IMR-90 (cell line): ENCODE results near the gene METTL1. TPM values are rescaled to one million over a fixed set of nuclear protein-coding genes. Genes with fewer than 3 reads are reported as not detected.

Experiments
- ATAC-seq: fragments of 200-7000 bp; cut with Tn5 transposase; 2 replicates; pipeline ENCODE4 v1.9.1; 2020; ENCODE audit warnings: low read depth, mild to moderate bottlenecking, moderate library complexity
- BruUV-seq: library from RNA; stranded (reverse); fragments of 400-500 nt; replicated peaks from 2 replicates; lab custom pipeline; 2021; lab: Mats Ljungman, UMichigan
- CTCF ChIA-PET: fragments of 300-600 bp; formaldehyde crosslinking; extraction: SDS; loops from one replicate; lab custom pipeline; 2021; ENCODE audit warnings: antibody characterized with exemption; lab: Yijun Ruan, JAX
- POLR2A ChIA-PET: fragments of 300-600 bp; sonication (Branson Sonifier 250); formaldehyde crosslinking; loops from one replicate; lab custom pipeline; 2022; ENCODE audit warnings: antibody characterized with exemption; ENCODE audit not compliant: unreplicated experiment; lab: Charles Lee
- DNase-seq: peaks from one replicate; pipeline ENCODE4 v3.0.0; 2013
- H2AFZ ChIP-seq: replicated peaks from 2 replicates; pipeline ENCODE3; 2013; ENCODE audit warnings: low read length, mild to moderate bottlenecking; ENCODE audit not compliant: poor library complexity
- H2AK5ac ChIP-seq: 2 replicates; pipeline ENCODE4 v1.6.1; 2013; ENCODE audit warnings: low read depth, low read length, inconsistent platforms
- H2AK9ac ChIP-seq: replicated peaks from 2 replicates; pipeline ENCODE3; 2013; ENCODE audit warnings: mild to moderate bottlenecking, low read depth, low read length, moderate library complexity; ENCODE audit not compliant: poor library complexity
- H2BK120ac ChIP-seq: 2 replicates; pipeline ENCODE4 v1.6.1; 2013; ENCODE audit warnings: low read depth, low read length, inconsistent platforms
- H2BK15ac ChIP-seq: 3 replicates; pipeline ENCODE4 v1.6.1; 2013; ENCODE audit warnings: low read depth, low read length, inconsistent platforms
- H2BK20ac ChIP-seq: 2 replicates; pipeline ENCODE4 v1.6.1; 2013; ENCODE audit warnings: low read depth, mild to moderate bottlenecking, inconsistent platforms, low read length, moderate library complexity
- H2BK5ac ChIP-seq: 2 replicates; pipeline ENCODE4 v1.6.1; 2013; ENCODE audit warnings: mild to moderate bottlenecking, low read depth, low read length, inconsistent platforms; ENCODE audit not compliant: poor library complexity, severe bottlenecking
- H3K14ac ChIP-seq: replicated peaks from 2 replicates; pipeline ENCODE4 v1.6.1; 2013; ENCODE audit warnings: low read depth, low read length, inconsistent platforms
- H3K18ac ChIP-seq: 2 replicates; pipeline ENCODE4 v1.6.1; 2013; ENCODE audit warnings: low read depth, low read length, control low read depth
- H3K23ac ChIP-seq: 2 replicates; pipeline ENCODE4 v1.6.1; 2013; ENCODE audit warnings: low read depth, low read length, inconsistent platforms
- H3K27ac ChIP-seq: 2 replicates; pipeline ENCODE4 v1.5.1; 2013; ENCODE audit warnings: mild to moderate bottlenecking, control low read depth, low read length; ENCODE audit not compliant: insufficient read depth
- H3K27me3 ChIP-seq: 2 replicates; pipeline ENCODE4 v1.6.1; 2013; ENCODE audit warnings: low read length; ENCODE audit not compliant: control insufficient read depth, insufficient read depth
- H3K36me3 ChIP-seq: 2 replicates; pipeline ENCODE4 v1.6.1; 2013; ENCODE audit warnings: low read length, mixed read lengths; ENCODE audit not compliant: control insufficient read depth, insufficient read depth
- H3K4ac ChIP-seq: 2 replicates; pipeline ENCODE4 v1.6.1; 2013; ENCODE audit warnings: low read depth, low read length, inconsistent platforms
- H3K4me1 ChIP-seq: 2 replicates; pipeline ENCODE4 v1.6.1; 2013; ENCODE audit warnings: low read length, mixed read lengths; ENCODE audit not compliant: control insufficient read depth, insufficient read depth
- H3K4me2 ChIP-seq: 2 replicates; pipeline ENCODE4 v1.6.1; 2013; ENCODE audit warnings: low read depth, mild to moderate bottlenecking, control low read depth, low read length, moderate library complexity
- H3K4me3 ChIP-seq: 2 replicates; pipeline ENCODE4 v1.5.1; 2013; ENCODE audit warnings: low read depth, mild to moderate bottlenecking, control low read depth, low read length, moderate library complexity; ENCODE audit not compliant: insufficient read depth
- H3K56ac ChIP-seq: 2 replicates; pipeline ENCODE4 v1.6.1; 2013; ENCODE audit warnings: low read length, inconsistent platforms; ENCODE audit not compliant: insufficient read depth; ENCODE audit errors: extremely low read depth
- H3K79me1 ChIP-seq, 2 experiments: 2 replicates each; pipeline ENCODE4 v1.6.1; 2013; ENCODE audit warnings: low read length in 2 of 2, inconsistent platforms in 1 of 2, low read depth in 1 of 2
- H3K9ac ChIP-seq: 2 replicates; pipeline ENCODE4 v1.6.1; 2013; ENCODE audit warnings: low read depth, low read length, control low read depth
- H3K9me1 ChIP-seq: 2 replicates; pipeline ENCODE4 v1.6.1; 2013; ENCODE audit warnings: low read length, inconsistent platforms; ENCODE audit not compliant: insufficient read depth
- H3K9me3 ChIP-seq: 2 replicates; pipeline ENCODE4 v1.6.1; 2013; ENCODE audit warnings: low read length; ENCODE audit not compliant: control insufficient read depth, insufficient read depth
- H4K20me1 ChIP-seq: 2 replicates; pipeline ENCODE4 v1.6.1; 2013; ENCODE audit warnings: low read length, inconsistent platforms; ENCODE audit not compliant: insufficient read depth
- H4K5ac ChIP-seq: 2 replicates; pipeline ENCODE4 v1.6.1; 2013; ENCODE audit warnings: mild to moderate bottlenecking, low read depth, low read length, control low read depth
- H4K8ac ChIP-seq, 2 experiments: 2 replicates each; pipeline ENCODE4 v1.6.1; 2013; ENCODE audit warnings: low read depth in 2 of 2, low read length in 2 of 2, control low read depth in 1 of 2, inconsistent platforms in 1 of 2
- H4K91ac ChIP-seq: 2 replicates; pipeline ENCODE4 v1.6.1; 2013; ENCODE audit warnings: low read depth, low read length, inconsistent platforms; ENCODE audit not compliant: insufficient read depth
- BHLHE40 ChIP-seq: fragments of 150-350 bp; IDR thresholded peaks from 2 replicates; pipeline ENCODE4 v1.6.1; 2016; ENCODE audit warnings: mild to moderate bottlenecking, low read depth, low read length
- CEBPB ChIP-seq: IDR thresholded peaks from 2 replicates; pipeline ENCODE4 v1.6.1; 2012; ENCODE audit warnings: low read depth, low read length, improper control_type of control experiment
- CHD1 ChIP-seq: IDR thresholded peaks from 2 replicates; pipeline ENCODE4 v1.6.1; 2012; ENCODE audit warnings: low read depth, low read length, improper control_type of control experiment
- CTCF ChIP-seq: conservative IDR thresholded peaks from 2 replicates; pipeline ENCODE4 v1.5.1; 2012; ENCODE audit warnings: mild to moderate bottlenecking, low read depth, low read length, improper control_type of control experiment
- ELK1 ChIP-seq: fragments of 150-350 bp; IDR thresholded peaks from 2 replicates; pipeline ENCODE4 v1.6.1; 2016; ENCODE audit warnings: low read depth, mild to moderate bottlenecking, low read length, moderate library complexity, borderline replicate concordance
- MAZ ChIP-seq: IDR thresholded peaks from 2 replicates; pipeline ENCODE4 v1.6.1; 2012; ENCODE audit warnings: low read depth, mild to moderate bottlenecking, low read length, improper control_type of control experiment, moderate library complexity, borderline replicate concordance
- MXI1 ChIP-seq: IDR thresholded peaks from 2 replicates; pipeline ENCODE4 v1.6.1; 2012; ENCODE audit warnings: low read depth, mild to moderate bottlenecking, low read length, moderate library complexity, borderline replicate concordance
- NFE2L2 ChIP-seq: fragments of 150-350 bp; IDR thresholded peaks from 2 replicates; pipeline ENCODE4 v1.6.1; 2016; ENCODE audit warnings: low read depth, mild to moderate bottlenecking, low read length
- POLR2A ChIP-seq: IDR thresholded peaks from 2 replicates; pipeline ENCODE4 v1.6.1; 2012; ENCODE audit warnings: mild to moderate bottlenecking, low read depth, low read length
- RCOR1 ChIP-seq: IDR thresholded peaks from 2 replicates; pipeline ENCODE4 v1.6.1; 2012; ENCODE audit warnings: mild to moderate bottlenecking, low read length, improper control_type of control experiment; ENCODE audit not compliant: insufficient replicate concordance
- RFX5 ChIP-seq: IDR thresholded peaks from 2 replicates; pipeline ENCODE4 v1.8.0; 2012; ENCODE audit warnings: low read depth, mild to moderate bottlenecking, low read length, moderate library complexity
- SMC3 ChIP-seq: fragments of 150-350 bp; IDR thresholded peaks from 2 replicates; pipeline ENCODE4 v1.6.1; 2016; ENCODE audit warnings: low read depth, mild to moderate bottlenecking, antibody characterized with exemption, low read length, moderate library complexity
- WGBS, 2 experiments: methylation state at CpG; one replicate each; pipeline versions ENCODE4 v1.1.5 to v1.1.7; 2013; ENCODE audit warnings: missing lambda C conversion rate in 2 of 2; ENCODE audit not compliant: insufficient read length in 1 of 2; ENCODE audit errors: extremely low coverage in 2 of 2; 5-methylcytosine and 5-hydroxymethylcytosine counted together
- dilution Hi-C: fragments of 300-500 bp; cut with HindIII; formaldehyde crosslinking; loops from one replicate; pipeline ENCODE4 v1.14.3; 2018; ENCODE audit warnings: low sequenced_read_pairs; ENCODE audit not compliant: unreplicated experiment
- in situ Hi-C: fragments of 300-500 bp; cut with MboI; formaldehyde crosslinking; loops from 3 replicates; pipeline ENCODE4 v1.14.3; 2019; ENCODE audit warnings: low sequenced_read_pairs, inconsistent platforms, mixed read lengths
- intact Hi-C: fragments of 100-400 bp; cut with micrococcal nuclease; formaldehyde crosslinking; loops from 2 replicates; pipeline ENCODE4 v1.10.0; 2022
- polyA plus RNA-seq, 3 experiments: library from polyadenylated mRNA; depleted of rRNA; stranded (reverse); fragments of >200 nt; gene quantifications; 2 replicates each; pipeline ENCODE4 v1.2.3, GENCODE V29; 2012; ENCODE audit warnings: low replicate concordance in 1 of 3
- total RNA-seq: library from RNA; depleted of rRNA; stranded (reverse); fragments of >200 nt; gene quantifications from 2 replicates; pipeline ENCODE4 v1.2.3, GENCODE V29; 2012

METTL1 gene
- total and polyA plus RNA-seq, 2 of the 4 experiments (the other 2 are of a cell fraction), result 12.4 to 27.5 TPM

- CTCF ChIA-PET, result no interaction called here
Observed at GRCh38 chr12:57720606-57721595, 51.0 kb downstream of the METTL1 start.

More at GRCh38 chr12:57720606-57721595, 51.0 kb downstream of the METTL1 start:
- Histone ChIP-seq H3K27ac (no peak overlapping the region), H4K5ac (no peak overlapping the region), H3K18ac (no peak overlapping the region), H4K20me1 (no peaks in the 10 kb centered on the region), H3K9ac (no peak overlapping the region), H4K8ac (no peak overlapping the region), H2BK5ac (no peak overlapping the region), H2BK20ac (no peak overlapping the region), H2BK15ac (no peak overlapping the region), H3K4me3 (no peak overlapping the region), H3K9me1 (peaks cover 3% of the 10 kb centered on the region; the same call in 1 of the 2 replicates), H3K56ac (no peak overlapping the region), H3K4me2 (no peak overlapping the region), H4K91ac (no peak overlapping the region), H3K14ac (no peak overlapping the region), H2AK9ac (peak overlapping the region; percentile 45), H3K36me3 (peaks cover 43% of the 10 kb centered on the region), H3K4ac (no peak overlapping the region), H3K79me1 (peaks cover 0 to 2% of the 10 kb centered on the region in 2 experiments; a peak in 1 of 4 replicates), H2AFZ (no peak overlapping the region), H3K23ac (no peak overlapping the region), H2BK120ac (no peak overlapping the region), H3K27me3 (no peaks in the 10 kb centered on the region; the same call in 1 of the 2 replicates), H2AK5ac (no peak overlapping the region), H3K4me1 (no peaks in the 10 kb centered on the region), H3K9me3 (no peaks in the 10 kb centered on the region)
- intact Hi-C loops, result no loop called here
- ATAC-seq (no peak), DNase-seq (no peak)
- in situ Hi-C loops, result no loop called here
- POLR2A ChIA-PET, result no interaction called here
- 94% methylated on average over 3 of the region's 11 CpGs; no CpG with 5 or more reads in 1 of the 2 experiments for WGBS, 2 experiments
- dilution Hi-C loops, result no loop called here
- TF ChIP-seq BHLHE40, result no peak
- TF ChIP-seq NFE2L2, result no peak
- TF ChIP-seq ELK1, result no peak
- TF ChIP-seq MAZ, result no peak
- no peak for TF ChIP-seq RFX5
- no peak for TF ChIP-seq RCOR1
- TF ChIP-seq CTCF, result no peak
- TF ChIP-seq SMC3, result no peak
- TF ChIP-seq CHD1, result no peak
- TF ChIP-seq MXI1, result no peak
- TF ChIP-seq POLR2A, result no peak
- no peak for TF ChIP-seq CEBPB
- TSS peak; percentile 98 for BruUV-seq
